HepG2 (cell line): ENCODE measurements around the gene TCFL5. TPM values are rescaled to one million over a fixed set of nuclear protein-coding genes. Genes with fewer than 3 reads are reported as not detected.
A peak's percentile ranks its signal among the peaks of the same experiment; 100 is the strongest.

Experiments used
- CENPX ChIP-seq: sonication (generic); formaldehyde crosslinking; IDR thresholded peaks from 2 replicates; pipeline ENCODE4 v1.9.0; 2021; ENCODE audit warnings: mild to moderate bottlenecking, missing genetic modification reagents, moderate library complexity
- CHD4 ChIP-seq: fragments of 200-600 bp; sonication (generic); IDR thresholded peaks from 2 replicates; pipeline ENCODE4 v1.7.0; 2017; ENCODE audit warnings: mild to moderate bottlenecking, low read length, borderline replicate concordance
- ELK4 ChIP-seq: sonication (generic); formaldehyde crosslinking; IDR thresholded peaks from 2 replicates; pipeline ENCODE4 v1.9.0; 2021; ENCODE audit warnings: missing genetic modification reagents, borderline replicate concordance
- HNRNPL ChIP-seq: fragments of 200-400 bp; formaldehyde crosslinking; IDR thresholded peaks from 2 replicates; pipeline ENCODE4 v1.6.1; 2017; ENCODE audit warnings: mild to moderate bottlenecking, low read depth, low read length
- ISL2 ChIP-seq: sonication (generic); formaldehyde crosslinking; IDR thresholded peaks from 2 replicates; pipeline ENCODE4 v1.5.0; 2020; ENCODE audit warnings: missing genetic modification reagents
- MATR3 ChIP-seq: sonication (generic); formaldehyde crosslinking; IDR thresholded peaks from 2 replicates; pipeline ENCODE4 v1.4.0; 2020; ENCODE audit warnings: missing genetic modification reagents
- MTA1 ChIP-seq: sonication (generic); formaldehyde crosslinking; IDR thresholded peaks from 2 replicates; pipeline ENCODE4 v1.4.0; 2020; ENCODE audit warnings: missing genetic modification reagents, mild to moderate bottlenecking, borderline replicate concordance
- NBN ChIP-seq: fragments of 450-650 bp; conservative IDR thresholded peaks from 2 replicates; pipeline ENCODE4 v1.6.1; 2017
- PHF8 ChIP-seq: sonication (generic); formaldehyde crosslinking; IDR thresholded peaks from 2 replicates; pipeline ENCODE4 v1.5.0; 2020; ENCODE audit warnings: missing genetic modification reagents
- POGK ChIP-seq: sonication (generic); formaldehyde crosslinking; conservative IDR thresholded peaks from 2 replicates; pipeline ENCODE4 v1.8.0; 2022; ENCODE audit warnings: mild to moderate bottlenecking, moderate library complexity, missing genetic modification reagents
- RXRB ChIP-seq: IDR thresholded peaks from 2 replicates; pipeline ENCODE4 v1.6.1; 2016; ENCODE audit warnings: borderline replicate concordance, missing genetic modification reagents, missing compliant biosample characterization
- STAG1 ChIP-seq: sonication (generic); formaldehyde crosslinking; IDR thresholded peaks from 2 replicates; pipeline ENCODE4 v1.4.0; 2020; ENCODE audit warnings: missing genetic modification reagents
- ZNF124 ChIP-seq: sonication (generic); formaldehyde crosslinking; IDR thresholded peaks from 2 replicates; pipeline ENCODE4 v1.4.0; 2020; ENCODE audit warnings: missing genetic modification reagents
- ZNF264 ChIP-seq: sonication (generic); formaldehyde crosslinking; IDR thresholded peaks from 2 replicates; pipeline ENCODE4 v1.4.0; 2020; ENCODE audit warnings: missing genetic modification reagents
- ZNF556 ChIP-seq: sonication (generic); formaldehyde crosslinking; IDR thresholded peaks from 2 replicates; pipeline ENCODE4 v1.4.0; 2020; ENCODE audit warnings: mild to moderate bottlenecking, missing genetic modification reagents, borderline replicate concordance
- ZNF737 ChIP-seq: sonication (generic); formaldehyde crosslinking; IDR thresholded peaks from 2 replicates; pipeline ENCODE4 v1.5.0; 2020; ENCODE audit warnings: missing genetic modification reagents, mild to moderate bottlenecking, borderline replicate concordance
- ZNF816 ChIP-seq: sonication (generic); formaldehyde crosslinking; IDR thresholded peaks from 2 replicates; pipeline ENCODE4 v1.8.0; 2022; ENCODE audit warnings: missing genetic modification reagents, mild to moderate bottlenecking, borderline replicate concordance
- polyA plus RNA-seq, 8 experiments: library from polyadenylated mRNA; depleted of rRNA in 3 of 8; stranded (reverse) in 7 of 8; unstranded in 1 of 8; fragments of >200 nt; fragmentation: Illumina TruSeq in 4 of 8; extraction: Trizol in 4 of 8; gene quantifications; 2 replicates each; pipeline versions ENCODE4 v1.2.1 to v1.2.3, GENCODE V29; 2011 to 2016; ENCODE audit warnings: low read depth in 4 of 8, missing spikeins in 1 of 8, mixed read lengths in 1 of 8; ENCODE audit not compliant: insufficient read depth in 1 of 8
- total RNA-seq, 5 experiments: library from RNA; depleted of rRNA; stranded (reverse); fragments of >200 nt; fragmentation: Illumina TruSeq; extraction: Trizol; gene quantifications; 2 replicates each; pipeline ENCODE4 v1.2.3, GENCODE V29; 2016; ENCODE audit warnings: low read depth in 1 of 5
- TF ChIP-seq, protein P1 (sequence below): sonication (generic); formaldehyde crosslinking; IDR thresholded peaks from 2 replicates; pipeline ENCODE4 v1.4.0; 2020; ENCODE audit warnings: missing genetic modification reagents, borderline replicate concordance
- TF ChIP-seq, protein P2 (sequence below): sonication (generic); formaldehyde crosslinking; IDR thresholded peaks from 2 replicates; pipeline ENCODE4 v1.4.0; 2020; ENCODE audit warnings: mild to moderate bottlenecking, missing genetic modification reagents
- TF ChIP-seq, protein P3 (sequence below): sonication (generic); formaldehyde crosslinking; IDR thresholded peaks from 2 replicates; pipeline ENCODE4 v1.9.0; 2021; ENCODE audit warnings: missing genetic modification reagents, mild to moderate bottlenecking, borderline replicate concordance

TCFL5 gene
- total and polyA plus RNA-seq, 2 of the 13 experiments (the other 11 are each of a cell fraction or from before 2014, with no cell fraction given): 14.8 to 20.0 TPM

- TF ChIP-seq ZNF556: peak; percentile 70; the same call in 1 of the 2 replicates
- no peak for TF ChIP-seq CHD4
- no peak for TF ChIP-seq HNRNPL
- TF ChIP-seq, protein P1, sequence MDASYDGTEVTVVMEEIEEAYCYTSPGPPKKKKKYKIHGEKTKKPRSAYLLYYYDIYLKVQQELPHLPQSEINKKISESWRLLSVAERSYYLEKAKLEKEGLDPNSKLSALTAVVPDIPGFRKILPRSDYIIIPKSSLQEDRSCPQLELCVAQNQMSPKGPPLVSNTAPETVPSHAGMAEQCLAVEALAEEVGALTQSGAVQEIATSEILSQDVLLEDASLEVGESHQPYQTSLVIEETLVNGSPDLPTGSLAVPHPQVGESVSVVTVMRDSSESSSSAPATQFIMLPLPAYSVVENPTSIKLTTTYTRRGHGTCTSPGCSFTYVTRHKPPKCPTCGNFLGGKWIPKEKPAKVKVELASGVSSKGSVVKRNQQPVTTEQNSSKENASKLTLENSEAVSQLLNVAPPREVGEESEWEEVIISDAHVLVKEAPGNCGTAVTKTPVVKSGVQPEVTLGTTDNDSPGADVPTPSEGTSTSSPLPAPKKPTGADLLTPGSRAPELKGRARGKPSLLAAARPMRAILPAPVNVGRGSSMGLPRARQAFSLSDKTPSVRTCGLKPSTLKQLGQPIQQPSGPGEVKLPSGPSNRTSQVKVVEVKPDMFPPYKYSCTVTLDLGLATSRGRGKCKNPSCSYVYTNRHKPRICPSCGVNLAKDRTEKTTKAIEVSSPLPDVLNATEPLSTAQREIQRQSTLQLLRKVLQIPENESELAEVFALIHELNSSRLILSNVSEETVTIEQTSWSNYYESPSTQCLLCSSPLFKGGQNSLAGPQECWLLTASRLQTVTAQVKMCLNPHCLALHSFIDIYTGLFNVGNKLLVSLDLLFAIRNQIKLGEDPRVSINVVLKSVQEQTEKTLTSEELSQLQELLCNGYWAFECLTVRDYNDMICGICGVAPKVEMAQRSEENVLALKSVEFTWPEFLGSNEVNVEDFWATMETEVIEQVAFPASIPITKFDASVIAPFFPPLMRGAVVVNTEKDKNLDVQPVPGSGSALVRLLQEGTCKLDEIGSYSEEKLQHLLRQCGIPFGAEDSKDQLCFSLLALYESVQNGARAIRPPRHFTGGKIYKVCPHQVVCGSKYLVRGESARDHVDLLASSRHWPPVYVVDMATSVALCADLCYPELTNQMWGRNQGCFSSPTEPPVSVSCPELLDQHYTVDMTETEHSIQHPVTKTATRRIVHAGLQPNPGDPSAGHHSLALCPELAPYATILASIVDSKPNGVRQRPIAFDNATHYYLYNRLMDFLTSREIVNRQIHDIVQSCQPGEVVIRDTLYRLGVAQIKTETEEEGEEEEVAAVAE (CRISPR knock-in tag): peak; percentile 86; the same call in 1 of the 2 replicates
- no peak for TF ChIP-seq MATR3 (CRISPR knock-in tag)
- TF ChIP-seq PHF8 (CRISPR knock-in tag): no peak; the same call in none of the 2 replicates
- TF ChIP-seq, protein P2, sequence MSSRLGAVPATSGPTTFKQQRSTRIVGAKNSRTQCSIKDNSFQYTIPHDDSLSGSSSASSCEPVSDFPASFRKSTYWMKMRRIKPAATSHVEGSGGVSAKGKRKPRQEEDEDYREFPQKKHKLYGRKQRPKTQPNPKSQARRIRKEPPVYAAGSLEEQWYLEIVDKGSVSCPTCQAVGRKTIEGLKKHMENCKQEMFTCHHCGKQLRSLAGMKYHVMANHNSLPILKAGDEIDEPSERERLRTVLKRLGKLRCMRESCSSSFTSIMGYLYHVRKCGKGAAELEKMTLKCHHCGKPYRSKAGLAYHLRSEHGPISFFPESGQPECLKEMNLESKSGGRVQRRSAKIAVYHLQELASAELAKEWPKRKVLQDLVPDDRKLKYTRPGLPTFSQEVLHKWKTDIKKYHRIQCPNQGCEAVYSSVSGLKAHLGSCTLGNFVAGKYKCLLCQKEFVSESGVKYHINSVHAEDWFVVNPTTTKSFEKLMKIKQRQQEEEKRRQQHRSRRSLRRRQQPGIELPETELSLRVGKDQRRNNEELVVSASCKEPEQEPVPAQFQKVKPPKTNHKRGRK: peak; percentile 78; the same call in 1 of the 2 replicates
- TF ChIP-seq ZNF816: no peak
- no peak for TF ChIP-seq CENPX (CRISPR knock-in tag)
- TF ChIP-seq ZNF737 (CRISPR knock-in tag): no peak
- TF ChIP-seq RXRB (CRISPR knock-in tag): peak; percentile 77
- TF ChIP-seq, protein P3, sequence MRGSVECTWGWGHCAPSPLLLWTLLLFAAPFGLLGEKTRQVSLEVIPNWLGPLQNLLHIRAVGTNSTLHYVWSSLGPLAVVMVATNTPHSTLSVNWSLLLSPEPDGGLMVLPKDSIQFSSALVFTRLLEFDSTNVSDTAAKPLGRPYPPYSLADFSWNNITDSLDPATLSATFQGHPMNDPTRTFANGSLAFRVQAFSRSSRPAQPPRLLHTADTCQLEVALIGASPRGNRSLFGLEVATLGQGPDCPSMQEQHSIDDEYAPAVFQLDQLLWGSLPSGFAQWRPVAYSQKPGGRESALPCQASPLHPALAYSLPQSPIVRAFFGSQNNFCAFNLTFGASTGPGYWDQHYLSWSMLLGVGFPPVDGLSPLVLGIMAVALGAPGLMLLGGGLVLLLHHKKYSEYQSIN (CRISPR knock-in tag): no peak
- no peak for TF ChIP-seq STAG1
- TF ChIP-seq ZNF124 (CRISPR knock-in tag): peak; percentile 86
- peak; percentile 68 for TF ChIP-seq ISL2 (CRISPR knock-in tag)
- TF ChIP-seq NBN: no peak
- peak; percentile 95; the same call in 1 of the 2 replicates for TF ChIP-seq MTA1 (CRISPR knock-in tag)
- TF ChIP-seq POGK (CRISPR knock-in tag): peak; percentile 91
- no peak for TF ChIP-seq ELK4 (CRISPR knock-in tag)
- TF ChIP-seq ZNF264 (CRISPR knock-in tag): peak; percentile 86
Observed at GRCh38 chr20:62861726-62862336, at the start of gene TCFL5 (continued).
